H9 (cell line): Measurements from ENCODE around the gene NDE1. TPM values are rescaled to one million over a fixed set of nuclear protein-coding genes. Genes with fewer than 3 reads are reported as not detected.

ENCODE experiments used
- DNase-seq: peaks from one replicate; pipeline ENCODE4 v3.0.0-alpha.2; 2017
- H2AFZ ChIP-seq: one replicate; pipeline ENCODE4 v1.6.1; 2013; ENCODE audit warnings: mild to moderate bottlenecking, low read length, control low read depth, moderate library complexity
- H2AK5ac ChIP-seq: 2 replicates; pipeline ENCODE4 v1.6.1; 2013; ENCODE audit warnings: low read length, control low read depth, mixed read lengths; ENCODE audit not compliant: insufficient read length
- H2BK120ac ChIP-seq: one replicate; pipeline ENCODE4 v1.6.1; 2013; ENCODE audit warnings: low read depth, mild to moderate bottlenecking, low read length, control low read depth, inconsistent platforms; ENCODE audit not compliant: poor library complexity, severe bottlenecking
- H2BK12ac ChIP-seq: 2 replicates; pipeline ENCODE4 v1.6.1; 2013; ENCODE audit warnings: low read length, control low read depth, mixed read lengths, low read depth; ENCODE audit not compliant: insufficient read length
- H2BK15ac ChIP-seq: 2 replicates; pipeline ENCODE4 v1.6.1; 2013; ENCODE audit warnings: low read depth, low read length, control low read depth
- H2BK20ac ChIP-seq: one replicate; pipeline ENCODE4 v1.6.1; 2013; ENCODE audit warnings: low read depth, mild to moderate bottlenecking, low read length, control low read depth, inconsistent platforms; ENCODE audit not compliant: poor library complexity, severe bottlenecking
- H2BK5ac ChIP-seq: 2 replicates; pipeline ENCODE4 v1.6.1; 2013; ENCODE audit warnings: low read length, control low read depth, mixed read lengths; ENCODE audit not compliant: insufficient read length
- H3K14ac ChIP-seq: 2 replicates; pipeline ENCODE4 v1.6.1; 2013; ENCODE audit warnings: low read length, control low read depth; ENCODE audit not compliant: insufficient read depth
- H3K18ac ChIP-seq: 2 replicates; pipeline ENCODE4 v1.6.1; 2013; ENCODE audit warnings: low read depth, mild to moderate bottlenecking, mixed read lengths, low read length, control low read depth; ENCODE audit not compliant: insufficient read length
- H3K23ac ChIP-seq: 2 replicates; pipeline ENCODE4 v1.6.1; 2013; ENCODE audit warnings: low read length, control low read depth, mixed read lengths, low read depth; ENCODE audit not compliant: insufficient read length
- H3K23me2 ChIP-seq: 2 replicates; pipeline ENCODE4 v1.6.1; 2013; ENCODE audit warnings: low read depth, mild to moderate bottlenecking, mixed read lengths, low read length, control low read depth; ENCODE audit not compliant: insufficient read length, poor library complexity, severe bottlenecking
- H3K27ac ChIP-seq: 2 replicates; pipeline ENCODE4 v1.5.1; 2013; ENCODE audit warnings: low read length, control low read depth, mixed read lengths, low read depth; ENCODE audit not compliant: insufficient read length
- H3K27me3 ChIP-seq: 2 replicates; pipeline ENCODE4 v1.6.1; 2013; ENCODE audit warnings: low read length, control low read depth, inconsistent platforms; ENCODE audit not compliant: insufficient read depth
- H3K4ac ChIP-seq: 2 replicates; pipeline ENCODE4 v1.6.1; 2013; ENCODE audit warnings: low read depth, mild to moderate bottlenecking, control low read depth, inconsistent platforms, low read length, moderate library complexity
- H3K4me1 ChIP-seq: 2 replicates; pipeline ENCODE4 v1.6.1; 2013; ENCODE audit warnings: low read length, control low read depth, inconsistent platforms; ENCODE audit not compliant: insufficient read depth
- H3K4me2 ChIP-seq: 2 replicates; pipeline ENCODE4 v1.6.1; 2013; ENCODE audit warnings: low read length, control low read depth, mixed read lengths; ENCODE audit not compliant: insufficient read length, insufficient read depth
- H3K56ac ChIP-seq: 2 replicates; pipeline ENCODE4 v1.6.1; 2013; ENCODE audit warnings: low read depth, mild to moderate bottlenecking, mixed read lengths, low read length, control low read depth; ENCODE audit not compliant: insufficient read length
- H3K79me1 ChIP-seq: 2 replicates; pipeline ENCODE4 v1.6.1; 2013; ENCODE audit warnings: low read depth, mild to moderate bottlenecking, moderate library complexity, low read length, control low read depth, inconsistent platforms; ENCODE audit not compliant: insufficient read depth, poor library complexity, severe bottlenecking
- H3K79me2 ChIP-seq: 2 replicates; pipeline ENCODE4 v1.6.1; 2013; ENCODE audit warnings: low read length, control low read depth, inconsistent platforms; ENCODE audit not compliant: insufficient read depth
- H3K9ac ChIP-seq: 2 replicates; pipeline ENCODE4 v1.6.1; 2013; ENCODE audit warnings: low read length, control low read depth, mixed read lengths; ENCODE audit not compliant: insufficient read length; ENCODE audit errors: extremely low read depth
- H3K9me3 ChIP-seq: one replicate; pipeline ENCODE4 v1.6.1; 2013; ENCODE audit warnings: low read depth, low read length, inconsistent platforms; ENCODE audit not compliant: control insufficient read depth
- H3T11ph ChIP-seq: one replicate; pipeline ENCODE4 v1.6.1; 2013; ENCODE audit warnings: mild to moderate bottlenecking, low read length, control low read depth, inconsistent platforms
- H4K20me1 ChIP-seq: one replicate; pipeline ENCODE4 v1.6.1; 2013; ENCODE audit not compliant: control insufficient read depth, insufficient read length, insufficient read depth
- H4K5ac ChIP-seq: 2 replicates; pipeline ENCODE4 v1.6.1; 2013; ENCODE audit warnings: low read depth, mild to moderate bottlenecking, mixed read lengths, low read length, control low read depth; ENCODE audit not compliant: insufficient read length
- H4K8ac ChIP-seq: replicated peaks from 2 replicates; pipeline ENCODE4 v1.6.1; 2013; ENCODE audit warnings: low read length, control low read depth, mixed read lengths, low read depth; ENCODE audit not compliant: insufficient read length
- H4K91ac ChIP-seq: 2 replicates; pipeline ENCODE4 v1.6.1; 2013; ENCODE audit warnings: low read depth, mild to moderate bottlenecking, moderate library complexity, mixed read lengths, low read length, control low read depth; ENCODE audit not compliant: insufficient read length
- H3K27ac Mint-ChIP-seq, 3 experiments: 2 replicates in 2 of 3; 3 replicates in 1 of 3; pipeline ENCODE4 v1.8.0; 2020 to 2021; ENCODE audit warnings: mixed read lengths in 3 of 3, mild to moderate bottlenecking in 1 of 3, moderate library complexity in 1 of 3
- H3K27me3 Mint-ChIP-seq: 2 replicates; pipeline ENCODE4 v1.8.0; 2021; ENCODE audit warnings: low read depth, mild to moderate bottlenecking, moderate library complexity, mixed read lengths
- H3K36me3 Mint-ChIP-seq, 3 experiments: 2 replicates in 2 of 3; 3 replicates in 1 of 3; pipeline ENCODE4 v1.8.0; 2020 to 2021; ENCODE audit warnings: low read depth in 3 of 3, mixed read lengths in 3 of 3; ENCODE audit not compliant: insufficient read depth in 1 of 3
- H3K4me1 Mint-ChIP-seq, 2 experiments: 2 replicates each; pipeline ENCODE4 v1.8.0; 2020; ENCODE audit warnings: mixed read lengths in 2 of 2
- H3K4me3 Mint-ChIP-seq, 2 experiments: 2 replicates in 1 of 2; 3 replicates in 1 of 2; pipeline ENCODE4 v1.8.0; 2020 to 2021; ENCODE audit warnings: mild to moderate bottlenecking in 2 of 2, mixed read lengths in 2 of 2, moderate library complexity in 1 of 2
- H3K9me3 Mint-ChIP-seq, 2 experiments: 2 replicates in 1 of 2; 3 replicates in 1 of 2; pipeline ENCODE4 v1.8.0; 2020; ENCODE audit warnings: mild to moderate bottlenecking in 2 of 2, mixed read lengths in 2 of 2, moderate library complexity in 1 of 2
- WGBS: extraction: QIAGEN DNeasy Blood & Tissue Kit; methylation state at CpG from one replicate; pipeline ENCODE4 v1.1.7; 2013; ENCODE audit warnings: missing lambda C conversion rate, low lambda C conversion rate, mixed read lengths; ENCODE audit not compliant: insufficient read length; ENCODE audit errors: extremely low coverage; 5-methylcytosine and 5-hydroxymethylcytosine counted together
- total RNA-seq: library from RNA; stranded (reverse); gene quantifications from 2 replicates; pipeline ENCODE4 v1.2.1, GENCODE V29; 2021
- TF ChIP-seq, protein P1 (sequence below): fragments of 200-600 bp; sonication (generic); conservative IDR thresholded peaks from 3 replicates; pipeline ENCODE4 v1.8.0; 2021; ENCODE audit warnings: antibody characterized with exemption, mild to moderate bottlenecking

Gene NDE1
- total RNA-seq, 1 experiment from 2014 or later, result 49.6 TPM

DNA sequence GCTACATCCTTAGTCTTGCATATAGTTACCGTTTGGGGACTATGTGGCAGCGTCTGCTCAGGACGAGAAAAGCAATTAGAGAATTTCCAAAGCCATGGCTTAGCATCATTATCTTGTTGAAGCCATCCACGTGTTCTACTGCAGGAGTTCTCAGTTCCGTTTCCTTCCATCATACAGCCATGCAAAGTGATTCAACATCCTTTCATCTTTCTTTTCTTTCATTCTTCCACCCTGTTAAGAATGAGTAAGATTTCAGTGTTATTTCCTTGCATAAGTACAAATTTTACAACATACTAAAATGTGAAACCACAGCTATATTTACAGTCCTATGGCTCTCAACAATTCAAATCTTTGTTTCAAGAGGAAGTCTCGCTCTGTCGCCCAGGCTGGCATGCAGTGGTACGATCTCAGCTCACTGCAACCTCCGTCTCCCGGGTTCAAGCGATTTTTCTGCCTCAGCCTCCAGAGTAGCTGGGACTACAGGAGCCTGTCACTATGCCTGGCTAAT lies 10.9 kb upstream of the NDE1 start:
- peaks cover 17 to 45% (median 45%) of the 10 kb centered on the region in 3 experiments; a peak in 6 of 7 replicates for H3K36me3 Mint-ChIP-seq
- Histone ChIP-seq H3K56ac (no peak overlapping the region), H2BK5ac (no peak overlapping the region), H3K18ac (no peak overlapping the region), H2AK5ac (no peak overlapping the region), H3K4me1 (no peaks in the 10 kb centered on the region), H4K8ac (no peak overlapping the region), H3K9ac (no peak overlapping the region), H2BK120ac (no peak overlapping the region), H3K27me3 (no peaks in the 10 kb centered on the region), H3K23me2 (peaks cover 4% of the 10 kb centered on the region), H3K14ac (no peak overlapping the region), H4K20me1 (no peaks in the 10 kb centered on the region), H3K79me1 (peaks cover 3% of the 10 kb centered on the region), H3K23ac (no peak overlapping the region), H3K9me3 (no peaks in the 10 kb centered on the region), H2BK15ac (no peak overlapping the region), H3K4ac (no peak overlapping the region), H4K91ac (no peak overlapping the region), H2BK20ac (no peak overlapping the region), H2BK12ac (no peak overlapping the region), H3K27ac (no peak overlapping the region), H3T11ph (no peak overlapping the region), H3K79me2 (peaks cover 6% of the 10 kb centered on the region), H3K4me2 (no peak overlapping the region), H4K5ac (no peak overlapping the region), H2AFZ (no peak overlapping the region)
- DNase-seq, result no peak
- no peak overlapping the region for H3K4me3 Mint-ChIP-seq
- no CpG with 5 or more reads among the region's 11 CpGs for WGBS
- H3K4me1 Mint-ChIP-seq, result peaks cover 13 to 15% of the 10 kb centered on the region in 2 experiments
- H3K27ac Mint-ChIP-seq, result no peak overlapping the region
- no peaks in the 10 kb centered on the region for H3K9me3 Mint-ChIP-seq
- H3K27me3 Mint-ChIP-seq, result no peaks in the 10 kb centered on the region
- TF ChIP-seq, protein P1, sequence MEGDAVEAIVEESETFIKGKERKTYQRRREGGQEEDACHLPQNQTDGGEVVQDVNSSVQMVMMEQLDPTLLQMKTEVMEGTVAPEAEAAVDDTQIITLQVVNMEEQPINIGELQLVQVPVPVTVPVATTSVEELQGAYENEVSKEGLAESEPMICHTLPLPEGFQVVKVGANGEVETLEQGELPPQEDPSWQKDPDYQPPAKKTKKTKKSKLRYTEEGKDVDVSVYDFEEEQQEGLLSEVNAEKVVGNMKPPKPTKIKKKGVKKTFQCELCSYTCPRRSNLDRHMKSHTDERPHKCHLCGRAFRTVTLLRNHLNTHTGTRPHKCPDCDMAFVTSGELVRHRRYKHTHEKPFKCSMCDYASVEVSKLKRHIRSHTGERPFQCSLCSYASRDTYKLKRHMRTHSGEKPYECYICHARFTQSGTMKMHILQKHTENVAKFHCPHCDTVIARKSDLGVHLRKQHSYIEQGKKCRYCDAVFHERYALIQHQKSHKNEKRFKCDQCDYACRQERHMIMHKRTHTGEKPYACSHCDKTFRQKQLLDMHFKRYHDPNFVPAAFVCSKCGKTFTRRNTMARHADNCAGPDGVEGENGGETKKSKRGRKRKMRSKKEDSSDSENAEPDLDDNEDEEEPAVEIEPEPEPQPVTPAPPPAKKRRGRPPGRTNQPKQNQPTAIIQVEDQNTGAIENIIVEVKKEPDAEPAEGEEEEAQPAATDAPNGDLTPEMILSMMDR, result no peak
